ENCODE measurements around the gene AFDN. TPM values are rescaled to one million over a fixed set of nuclear protein-coding genes. Genes with fewer than 3 reads are reported as not detected.

The AFDN gene
- total RNA-seq, 1 donor from 2014 or later = 112 TPM

DNA sequence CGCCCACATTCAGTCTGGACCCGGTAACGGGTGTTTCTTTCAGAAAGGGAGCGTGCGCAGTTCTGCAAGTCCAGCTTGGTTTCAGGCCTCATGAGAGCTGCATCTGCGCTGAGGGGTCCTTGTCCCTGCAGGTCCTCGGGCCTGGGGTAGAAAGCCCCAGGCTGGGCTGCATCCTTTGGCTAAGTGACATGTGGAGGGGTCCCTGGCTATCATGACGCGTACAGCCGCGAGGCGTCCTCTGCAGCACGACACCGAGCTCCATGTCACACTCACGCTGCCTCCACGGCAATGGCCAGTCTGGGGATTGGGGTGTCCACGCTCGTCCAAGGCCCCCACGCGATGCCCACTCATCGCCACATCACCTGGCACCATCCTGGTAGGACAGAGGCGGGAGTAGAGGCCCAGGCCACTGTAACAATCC lies 169.0 kb downstream of the AFDN start:
- peaks cover 9% of the 10 kb centered on the region for H3K27me3 ChIP-seq (ENCODE audit: control insufficient read depth, insufficient read depth, low read length)
- no peak overlapping the region for H3K4me3 ChIP-seq (ENCODE audit: low read depth, low read length)
- no peaks in the 10 kb centered on the region for H3K36me3 ChIP-seq (ENCODE audit: control insufficient read depth, insufficient read depth, low read length)
- DNase-seq (ENCODE audit: low read depth) = no peak
- TF ChIP-seq, protein P1, sequence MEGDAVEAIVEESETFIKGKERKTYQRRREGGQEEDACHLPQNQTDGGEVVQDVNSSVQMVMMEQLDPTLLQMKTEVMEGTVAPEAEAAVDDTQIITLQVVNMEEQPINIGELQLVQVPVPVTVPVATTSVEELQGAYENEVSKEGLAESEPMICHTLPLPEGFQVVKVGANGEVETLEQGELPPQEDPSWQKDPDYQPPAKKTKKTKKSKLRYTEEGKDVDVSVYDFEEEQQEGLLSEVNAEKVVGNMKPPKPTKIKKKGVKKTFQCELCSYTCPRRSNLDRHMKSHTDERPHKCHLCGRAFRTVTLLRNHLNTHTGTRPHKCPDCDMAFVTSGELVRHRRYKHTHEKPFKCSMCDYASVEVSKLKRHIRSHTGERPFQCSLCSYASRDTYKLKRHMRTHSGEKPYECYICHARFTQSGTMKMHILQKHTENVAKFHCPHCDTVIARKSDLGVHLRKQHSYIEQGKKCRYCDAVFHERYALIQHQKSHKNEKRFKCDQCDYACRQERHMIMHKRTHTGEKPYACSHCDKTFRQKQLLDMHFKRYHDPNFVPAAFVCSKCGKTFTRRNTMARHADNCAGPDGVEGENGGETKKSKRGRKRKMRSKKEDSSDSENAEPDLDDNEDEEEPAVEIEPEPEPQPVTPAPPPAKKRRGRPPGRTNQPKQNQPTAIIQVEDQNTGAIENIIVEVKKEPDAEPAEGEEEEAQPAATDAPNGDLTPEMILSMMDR (IDR thresholded peaks at IDR 0.05; ENCODE audit: insufficient read depth, low read length, poor library complexity, severe bottlenecking) = no peak

DNA sequence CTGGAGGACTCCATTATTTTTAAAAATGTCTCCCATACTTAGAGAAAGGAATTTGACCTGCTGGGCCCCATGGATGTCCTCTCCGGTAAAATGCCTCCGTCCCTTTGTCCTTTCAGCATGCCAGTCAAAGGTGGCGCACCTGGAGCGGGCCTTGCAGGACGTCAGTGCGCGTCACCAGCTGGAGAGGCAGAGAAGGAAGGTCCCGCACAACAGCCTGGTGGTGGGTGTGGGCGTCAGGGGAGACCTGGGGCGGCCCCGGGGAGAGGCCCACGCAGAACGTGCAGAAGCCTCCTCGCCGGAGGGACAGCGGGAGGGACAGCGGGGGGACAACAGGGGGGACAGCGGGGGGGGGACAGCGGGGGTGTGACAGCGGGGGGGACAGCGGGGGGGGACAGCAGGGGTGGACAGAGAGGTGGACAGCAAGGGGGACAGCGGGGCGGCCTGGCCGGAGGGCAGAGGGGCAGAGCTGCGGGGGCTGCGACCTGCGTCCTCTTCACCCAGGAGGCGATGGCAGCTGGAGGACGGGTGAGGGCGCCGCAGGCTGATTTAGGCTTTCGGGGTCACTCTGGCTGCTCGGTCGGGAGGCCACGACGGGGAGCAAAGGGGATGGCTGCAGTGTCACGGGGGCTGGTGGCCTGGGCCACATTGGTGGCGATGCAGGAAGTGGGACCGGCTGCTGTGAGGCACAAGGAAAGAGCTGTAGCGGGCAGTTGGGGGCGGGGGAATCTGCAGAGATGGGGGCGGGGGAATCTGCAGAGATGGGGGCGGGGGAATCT lies 169.9 kb downstream of the AFDN start:
- DNase-seq (ENCODE audit: low read depth) = no peak
- no peak overlapping the region for H3K4me3 ChIP-seq (ENCODE audit: low read depth, low read length)
- TF ChIP-seq, protein P1 (IDR thresholded peaks at IDR 0.05; ENCODE audit: insufficient read depth, low read length, poor library complexity, severe bottlenecking) = no peak
- no peaks in the 10 kb centered on the region for H3K36me3 ChIP-seq (ENCODE audit: control insufficient read depth, insufficient read depth, low read length)
- peaks cover 9% of the 10 kb centered on the region for H3K27me3 ChIP-seq (ENCODE audit: control insufficient read depth, insufficient read depth, low read length)

GRCh38 chr6:167997642-167998041 lies 170.9 kb downstream of the AFDN start, which contains the start of gene KIF25:
Gene KIF25 (plus strand): TSS chr6:167997671. CDS start chr6:168029586, 31,915 bp downstream.
- Histone ChIP-seq H3K27me3 (ENCODE audit: control insufficient read depth, insufficient read depth, low read length) (peaks cover 9% of the 10 kb centered on the region), H3K4me3 (ENCODE audit: low read depth, low read length) (no peak within 1 kb of the TSS), H3K36me3 (ENCODE audit: control insufficient read depth, insufficient read depth, low read length) (no peaks in the 10 kb centered on the region)
- DNase-seq (ENCODE audit: low read depth) = no peak
- TF ChIP-seq, protein P1 (IDR thresholded peaks at IDR 0.05; ENCODE audit: insufficient read depth, low read length, poor library complexity, severe bottlenecking) = no peak

- Histone ChIP-seq H3K4me3 (ENCODE audit: low read depth, low read length) (no peak overlapping the region), H3K36me3 (ENCODE audit: control insufficient read depth, insufficient read depth, low read length) (no peaks in the 10 kb centered on the region), H3K27me3 (ENCODE audit: control insufficient read depth, insufficient read depth, low read length) (peaks cover 9% of the 10 kb centered on the region)
- TF ChIP-seq, protein P1 (IDR thresholded peaks at IDR 0.05; ENCODE audit: insufficient read depth, low read length, poor library complexity, severe bottlenecking) = no peak
- no peak for DNase-seq (ENCODE audit: low read depth)
Observed at GRCh38 chr6:167998215-167998614, 171.5 kb downstream of the AFDN start.

DNA sequence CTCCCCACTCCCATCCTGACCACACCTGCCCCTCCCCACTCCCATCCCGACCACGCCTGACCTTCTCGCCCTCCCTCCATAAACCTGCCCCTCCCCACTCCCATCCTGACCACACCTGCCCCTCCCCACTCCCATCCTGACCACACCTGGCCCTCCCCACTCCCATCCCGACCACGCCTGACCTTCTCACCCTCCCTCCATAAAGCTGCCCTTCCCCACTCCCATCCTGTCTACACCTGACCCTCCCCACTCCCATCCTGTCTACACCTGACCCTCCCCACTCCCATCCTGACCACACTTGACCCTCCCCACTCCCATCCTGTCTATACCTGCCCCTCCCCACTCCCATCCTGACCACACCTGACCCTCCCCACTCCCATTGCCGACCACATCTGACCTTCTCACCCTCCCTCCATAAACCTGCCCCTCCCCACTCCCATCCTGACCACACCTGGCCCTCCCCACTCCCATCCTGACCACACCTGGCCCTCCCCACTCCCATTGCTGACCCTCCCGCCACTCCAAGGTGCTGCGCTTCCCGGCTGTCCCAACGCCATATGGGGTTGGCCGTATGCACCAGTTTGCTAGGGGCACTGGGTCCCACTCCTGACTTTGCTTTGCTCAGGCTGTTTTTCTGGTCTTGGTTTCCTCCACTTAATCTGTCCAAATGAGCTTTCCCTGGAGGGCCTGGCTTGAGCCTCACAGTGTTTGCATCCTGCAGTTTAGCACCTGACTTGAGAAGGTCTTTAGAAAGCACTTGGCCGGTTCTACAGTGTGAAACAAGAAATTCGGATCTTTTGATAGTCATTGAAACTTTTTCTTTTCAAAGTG lies 173.7 kb downstream of the AFDN start:
- TF ChIP-seq, protein P1 (IDR thresholded peaks at IDR 0.05; ENCODE audit: insufficient read depth, low read length, poor library complexity, severe bottlenecking) = no peak
- peaks cover 9% of the 10 kb centered on the region for H3K27me3 ChIP-seq (ENCODE audit: control insufficient read depth, insufficient read depth, low read length)
- no peak for DNase-seq (ENCODE audit: low read depth)

More for the DNA sequence above, 173.7 kb downstream of the AFDN start:
- Histone ChIP-seq H3K4me3 (ENCODE audit: low read depth, low read length) (no peak overlapping the region), H3K36me3 (ENCODE audit: control insufficient read depth, insufficient read depth, low read length) (no peaks in the 10 kb centered on the region)
